DOHH2 (cell line): ENCODE results near the gene CCDC116.

Experiments
- H3F3A ChIP-seq: fragments of 200-600 bp; sonication (generic), shearing (Covaris generic); 2 replicates; pipeline ENCODE4 v1.6.0; 2016; ENCODE audit warnings: antibody characterized with exemption, mild to moderate bottlenecking; ENCODE audit not compliant: control insufficient read depth, insufficient read depth
- H3K27ac ChIP-seq: fragments of 200-600 bp; sonication (generic); 2 replicates; pipeline ENCODE4 v1.5.1; 2014; ENCODE audit warnings: low read depth, mild to moderate bottlenecking, low read length, moderate library complexity
- H3K27me3 ChIP-seq: fragments of 200-600 bp; sonication (generic); 2 replicates; pipeline ENCODE4 v1.6.1; 2014; ENCODE audit warnings: mild to moderate bottlenecking, low read length, mixed read lengths; ENCODE audit not compliant: control insufficient read depth
- H3K36me3 ChIP-seq: fragments of 200-600 bp; sonication (generic); 2 replicates; pipeline ENCODE4 v1.6.1; 2014; ENCODE audit warnings: mild to moderate bottlenecking, low read length, moderate library complexity, mixed read lengths; ENCODE audit not compliant: control insufficient read depth
- H3K4me1 ChIP-seq: fragments of 200-600 bp; sonication (generic); 2 replicates; pipeline ENCODE4 v1.6.1; 2014; ENCODE audit warnings: mild to moderate bottlenecking, low read length, mixed read lengths; ENCODE audit not compliant: control insufficient read depth
- H3K4me2 ChIP-seq: fragments of 200-600 bp; sonication (generic); 2 replicates; pipeline ENCODE4 v1.6.0; 2014; ENCODE audit warnings: mild to moderate bottlenecking, low read length, moderate library complexity
- H3K4me3 ChIP-seq: fragments of 200-600 bp; sonication (generic); 2 replicates; pipeline ENCODE4 v1.5.1; 2014; ENCODE audit warnings: mild to moderate bottlenecking, low read length, mixed read lengths
- H3K79me2 ChIP-seq: fragments of 200-600 bp; sonication (generic); 2 replicates; pipeline ENCODE4 v1.6.1; 2014; ENCODE audit warnings: mild to moderate bottlenecking, low read length, mixed read lengths; ENCODE audit not compliant: control insufficient read depth
- H3K9me2 ChIP-seq: fragments of 200-600 bp; sonication (generic); replicated peaks from 2 replicates; pipeline ENCODE4 v1.6.1; 2014; ENCODE audit warnings: mild to moderate bottlenecking, low read length, mixed read lengths; ENCODE audit not compliant: control insufficient read depth
- H3K9me3 ChIP-seq: fragments of 200-600 bp; sonication (generic); 2 replicates; pipeline ENCODE4 v1.6.1; 2014; ENCODE audit warnings: antibody characterized with exemption, low read length, mixed read lengths; ENCODE audit not compliant: control insufficient read depth, insufficient read depth
- H4K20me1 ChIP-seq: fragments of 200-600 bp; sonication (generic); 2 replicates; pipeline ENCODE4 v1.6.0; 2014; ENCODE audit warnings: low read depth, mild to moderate bottlenecking, antibody characterized with exemption, low read length, moderate library complexity; ENCODE audit not compliant: control insufficient read depth, insufficient read depth
- CTCF ChIP-seq: fragments of 200-600 bp; sonication (generic); IDR thresholded peaks from one replicate; pipeline ENCODE4 v1.5.1; 2014; ENCODE audit warnings: antibody characterized with exemption, mild to moderate bottlenecking, low read depth, low read length; ENCODE audit not compliant: poor library complexity, severe bottlenecking
- EZH2phosphoT487 ChIP-seq: fragments of 200-600 bp; sonication (generic); IDR thresholded peaks from 2 replicates; pipeline ENCODE4 v1.6.1; 2017; ENCODE audit warnings: borderline replicate concordance, mild to moderate bottlenecking, antibody characterized with exemption, low read length, moderate library complexity, mixed read lengths

CCDC116 gene

GRCh38 chr22:21650280-21650679 is 17.7 kb downstream of the CCDC116 start:
- H3K36me3 ChIP-seq: peaks cover 39% of the 10 kb centered on the region

GRCh38 chr22:21650823-21651520 is 18.4 kb downstream of the CCDC116 start:
- Histone ChIP-seq H3K79me2 (peaks cover 24% of the 10 kb centered on the region), H3K4me1 (peaks cover 44% of the 10 kb centered on the region), H3F3A (no peaks in the 10 kb centered on the region; the same call in 1 of the 2 replicates), H4K20me1 (peaks cover 4% of the 10 kb centered on the region; the same call in 1 of the 2 replicates), H3K4me2 (peak overlapping the region; percentile 82), H3K4me3 (peak overlapping the region; percentile 82), H3K27me3 (no peaks in the 10 kb centered on the region), H3K9me3 (no peaks in the 10 kb centered on the region), H3K27ac (peak overlapping the region; percentile 65), H3K9me2 (no peaks in the 10 kb centered on the region), H3K36me3 (peaks cover 39% of the 10 kb centered on the region)
- no peak for TF ChIP-seq EZH2phosphoT487
- TF ChIP-seq CTCF: no peak

More at GRCh38 chr22:21650280-21650679, 17.7 kb downstream of the CCDC116 start:
- TF ChIP-seq EZH2phosphoT487 (no peak), CTCF (no peak)
- Histone ChIP-seq H3K9me2 (no peaks in the 10 kb centered on the region), H3K27ac (no peak overlapping the region), H3K79me2 (peaks cover 24% of the 10 kb centered on the region), H3K4me1 (peaks cover 44% of the 10 kb centered on the region), H4K20me1 (peaks cover 4% of the 10 kb centered on the region; the same call in 1 of the 2 replicates), H3K9me3 (no peaks in the 10 kb centered on the region), H3F3A (no peaks in the 10 kb centered on the region; the same call in 1 of the 2 replicates), H3K4me3 (peak overlapping the region; percentile 82; the same call in 1 of the 2 replicates), H3K4me2 (peak overlapping the region; percentile 82), H3K27me3 (no peaks in the 10 kb centered on the region)

DNA sequence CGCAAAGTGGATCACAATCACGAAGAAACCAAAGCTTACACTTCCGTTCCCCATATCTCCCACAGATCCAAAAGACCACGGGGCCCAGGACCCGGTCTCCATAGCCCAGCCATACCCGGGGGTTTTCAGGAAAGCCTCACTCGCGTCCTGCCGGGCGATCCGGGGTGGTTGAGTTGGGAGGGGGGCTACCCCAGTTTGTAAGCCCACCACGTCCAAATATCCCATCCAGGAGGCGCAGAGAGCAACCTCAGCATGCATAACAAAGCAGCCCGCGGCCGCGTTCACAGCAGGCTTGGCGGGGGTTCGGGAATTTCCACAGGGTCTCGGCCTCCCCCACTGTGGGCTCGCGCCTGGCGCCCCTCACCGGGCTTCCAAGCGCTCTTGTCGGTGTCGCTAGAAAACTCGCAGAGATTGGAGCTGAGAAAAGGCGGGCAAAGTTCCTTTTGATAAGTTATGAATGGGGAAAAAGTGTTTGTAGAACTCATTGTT is 19.0 kb downstream of the CCDC116 start:
- Histone ChIP-seq H3K9me3 (no peaks in the 10 kb centered on the region), H3K9me2 (no peaks in the 10 kb centered on the region), H3K79me2 (peaks cover 20% of the 10 kb centered on the region), H3K4me1 (peaks cover 40% of the 10 kb centered on the region), H3K27me3 (no peaks in the 10 kb centered on the region), H3F3A (peaks cover 3% of the 10 kb centered on the region), H4K20me1 (no peaks in the 10 kb centered on the region), H3K4me3 (peak overlapping the region; percentile 82), H3K36me3 (peaks cover 33% of the 10 kb centered on the region), H3K27ac (peak overlapping the region; percentile 65), H3K4me2 (peak overlapping the region; percentile 82)
- TF ChIP-seq CTCF (no peak), EZH2phosphoT487 (no peak)
